Measurements from ENCODE around the gene NT5DC4.

GRCh38 chr2:112680666-112681101 lies 40.1 kb upstream of the NT5DC4 start:
- TF ChIP-seq, protein P1, sequence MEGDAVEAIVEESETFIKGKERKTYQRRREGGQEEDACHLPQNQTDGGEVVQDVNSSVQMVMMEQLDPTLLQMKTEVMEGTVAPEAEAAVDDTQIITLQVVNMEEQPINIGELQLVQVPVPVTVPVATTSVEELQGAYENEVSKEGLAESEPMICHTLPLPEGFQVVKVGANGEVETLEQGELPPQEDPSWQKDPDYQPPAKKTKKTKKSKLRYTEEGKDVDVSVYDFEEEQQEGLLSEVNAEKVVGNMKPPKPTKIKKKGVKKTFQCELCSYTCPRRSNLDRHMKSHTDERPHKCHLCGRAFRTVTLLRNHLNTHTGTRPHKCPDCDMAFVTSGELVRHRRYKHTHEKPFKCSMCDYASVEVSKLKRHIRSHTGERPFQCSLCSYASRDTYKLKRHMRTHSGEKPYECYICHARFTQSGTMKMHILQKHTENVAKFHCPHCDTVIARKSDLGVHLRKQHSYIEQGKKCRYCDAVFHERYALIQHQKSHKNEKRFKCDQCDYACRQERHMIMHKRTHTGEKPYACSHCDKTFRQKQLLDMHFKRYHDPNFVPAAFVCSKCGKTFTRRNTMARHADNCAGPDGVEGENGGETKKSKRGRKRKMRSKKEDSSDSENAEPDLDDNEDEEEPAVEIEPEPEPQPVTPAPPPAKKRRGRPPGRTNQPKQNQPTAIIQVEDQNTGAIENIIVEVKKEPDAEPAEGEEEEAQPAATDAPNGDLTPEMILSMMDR (IDR thresholded peaks at IDR 0.05) = no peak
- no peak for TF ChIP-seq POLR2A (IDR thresholded peaks at IDR 0.05)

Data from uterus (tissue), 2 donors.